ENCODE results near the gene SKAP1.

Gene SKAP1

DNA sequence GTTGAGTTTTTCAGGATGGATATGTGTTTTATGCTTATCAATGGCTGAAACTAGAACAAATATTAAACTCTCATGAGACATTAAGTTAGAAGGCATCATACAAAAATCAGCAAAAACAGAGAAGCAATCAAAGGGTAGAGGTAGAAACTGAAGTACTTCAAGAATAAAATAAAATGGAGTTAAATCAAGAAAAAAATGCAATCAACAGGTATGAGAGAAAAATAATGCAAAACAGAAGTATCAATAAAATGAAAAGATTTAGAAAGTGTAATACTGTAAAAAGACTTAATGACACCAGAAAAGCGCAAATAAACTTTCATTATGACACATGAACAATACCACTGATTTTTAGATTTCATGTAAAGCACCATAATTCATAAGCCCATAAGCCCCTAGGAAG is 112.3 kb downstream of the SKAP1 start:
- peaks cover 1% of the 10 kb centered on the region for H3K36me3 Mint-ChIP-seq (ENCODE audit: low read depth)
- no peak overlapping the region for H3K27ac Mint-ChIP-seq
- H3K4me3 Mint-ChIP-seq = no peak overlapping the region
- peaks cover 5% of the 10 kb centered on the region for H3K4me1 Mint-ChIP-seq
- no peaks in the 10 kb centered on the region for H3K9me3 Mint-ChIP-seq
- ATAC-seq = no peak
- DNase-seq = no peak
- no peaks in the 10 kb centered on the region for H3K27me3 Mint-ChIP-seq

DNA sequence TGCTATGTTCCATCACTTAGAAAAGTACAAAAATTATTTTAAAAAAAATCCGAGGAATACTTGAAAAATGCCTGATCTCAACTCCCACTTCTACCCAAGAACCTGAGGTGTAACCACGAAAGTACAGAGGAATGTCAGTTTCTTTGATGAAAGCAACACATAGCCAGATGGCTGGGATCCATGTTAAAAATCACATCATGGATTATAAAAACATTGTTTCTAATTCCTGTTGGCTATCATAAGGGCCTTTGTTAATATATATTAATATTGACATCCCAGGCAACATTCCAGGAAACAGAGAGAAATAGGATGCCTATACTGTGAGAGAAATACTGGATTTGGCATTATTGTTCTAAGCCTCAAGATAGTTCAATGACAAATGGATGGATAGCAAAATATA is 115.3 kb downstream of the SKAP1 start:
- Mint-ChIP-seq H3K27me3 (no peaks in the 10 kb centered on the region), H3K27ac (no peak overlapping the region), H3K36me3 (ENCODE audit: low read depth) (no peaks in the 10 kb centered on the region), H3K9me3 (no peaks in the 10 kb centered on the region), H3K4me1 (peaks cover 5% of the 10 kb centered on the region), H3K4me3 (no peak overlapping the region)
- ATAC-seq (no peak), DNase-seq (no peak)

DNA sequence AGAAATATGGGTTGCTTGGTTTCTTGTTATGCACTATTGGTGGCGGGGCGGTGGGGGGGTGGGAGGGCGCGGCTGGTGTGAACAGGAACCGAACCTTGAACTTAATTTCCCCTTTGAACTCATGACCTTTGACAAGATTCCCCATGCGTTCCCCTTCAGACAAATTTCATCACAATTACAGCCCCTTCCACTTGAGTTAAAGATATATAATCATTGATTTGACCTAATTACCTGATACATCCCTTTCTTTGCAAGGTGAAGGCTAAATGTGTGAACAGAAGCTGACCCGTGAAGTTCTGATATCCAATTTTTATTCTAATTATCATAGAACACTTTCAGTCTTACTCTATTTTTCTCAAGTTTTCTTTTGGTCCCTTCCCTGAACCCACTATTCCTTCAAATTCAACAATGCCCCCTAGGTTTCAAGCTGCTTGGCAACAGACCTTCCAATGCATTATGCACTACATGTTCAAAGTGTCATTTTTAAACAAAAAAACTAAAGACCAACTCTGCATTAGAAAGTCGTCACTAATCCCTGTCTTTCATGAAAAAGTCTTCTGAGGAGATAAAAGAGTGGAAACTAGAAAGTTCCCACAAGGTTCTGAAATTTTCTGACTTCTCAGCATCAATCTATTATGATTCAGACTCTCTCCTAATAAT is 116.8 kb downstream of the SKAP1 start:
- Mint-ChIP-seq H3K36me3 (ENCODE audit: low read depth) (no peaks in the 10 kb centered on the region), H3K27ac (no peak overlapping the region), H3K4me3 (no peak overlapping the region), H3K9me3 (no peaks in the 10 kb centered on the region), H3K27me3 (no peaks in the 10 kb centered on the region), H3K4me1 (peaks cover 11% of the 10 kb centered on the region)
- ATAC-seq (no peak), DNase-seq (no peak)

DNA sequence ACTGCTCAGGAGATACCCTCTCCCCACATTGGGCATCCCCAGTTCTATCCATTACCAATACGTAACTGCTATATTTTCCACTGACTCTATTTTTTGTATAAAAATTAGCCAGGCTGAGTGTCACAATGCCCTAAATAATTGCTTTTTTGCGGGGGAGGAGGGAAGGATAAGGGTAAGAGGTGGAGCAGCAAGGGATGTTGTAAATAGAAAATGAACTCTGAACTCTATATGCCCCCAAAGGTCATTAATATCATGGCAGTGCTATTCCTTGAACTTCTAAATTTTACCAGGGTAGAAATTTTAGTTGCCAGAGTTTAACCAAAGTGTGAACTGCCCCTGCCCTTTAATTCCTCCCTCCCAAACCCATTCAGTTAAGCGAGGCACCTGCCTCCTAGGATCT is 118.7 kb downstream of the SKAP1 start:
- ATAC-seq (no peak), DNase-seq (no peak)
- Mint-ChIP-seq H3K4me3 (no peak overlapping the region), H3K27ac (no peak overlapping the region), H3K36me3 (ENCODE audit: low read depth) (peaks cover 2% of the 10 kb centered on the region), H3K4me1 (peaks cover 12% of the 10 kb centered on the region), H3K27me3 (no peaks in the 10 kb centered on the region), H3K9me3 (no peaks in the 10 kb centered on the region)

DNA sequence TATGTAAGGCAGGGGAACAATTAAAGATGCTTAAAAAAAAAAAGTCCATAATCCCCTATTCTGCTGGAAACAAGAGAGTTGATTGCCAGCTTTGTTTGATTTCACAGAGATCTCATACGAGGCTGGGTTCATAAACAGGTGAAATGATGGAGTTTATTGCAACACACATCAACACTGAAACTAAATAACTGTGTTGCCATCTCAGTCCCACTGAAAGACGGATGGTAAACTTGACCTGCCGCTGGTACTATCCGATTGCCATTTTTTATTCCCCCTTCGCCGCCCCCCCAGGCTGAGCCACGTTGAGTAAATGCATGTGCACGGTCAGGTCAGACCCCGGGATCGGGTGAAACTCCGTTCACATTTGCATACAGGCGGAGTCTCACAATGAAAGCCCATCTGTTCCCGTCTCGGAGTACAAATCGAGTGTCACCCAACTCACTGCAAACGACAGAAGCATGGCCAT is 119.2 kb downstream of the SKAP1 start:
- H3K4me3 Mint-ChIP-seq = no peak overlapping the region
- peaks cover 2% of the 10 kb centered on the region for H3K36me3 Mint-ChIP-seq (ENCODE audit: low read depth)
- DNase-seq (no peak), ATAC-seq (no peak)
- no peaks in the 10 kb centered on the region for H3K27me3 Mint-ChIP-seq
- H3K9me3 Mint-ChIP-seq = no peaks in the 10 kb centered on the region
- H3K27ac Mint-ChIP-seq = no peak overlapping the region
- peaks cover 12% of the 10 kb centered on the region for H3K4me1 Mint-ChIP-seq

DNA sequence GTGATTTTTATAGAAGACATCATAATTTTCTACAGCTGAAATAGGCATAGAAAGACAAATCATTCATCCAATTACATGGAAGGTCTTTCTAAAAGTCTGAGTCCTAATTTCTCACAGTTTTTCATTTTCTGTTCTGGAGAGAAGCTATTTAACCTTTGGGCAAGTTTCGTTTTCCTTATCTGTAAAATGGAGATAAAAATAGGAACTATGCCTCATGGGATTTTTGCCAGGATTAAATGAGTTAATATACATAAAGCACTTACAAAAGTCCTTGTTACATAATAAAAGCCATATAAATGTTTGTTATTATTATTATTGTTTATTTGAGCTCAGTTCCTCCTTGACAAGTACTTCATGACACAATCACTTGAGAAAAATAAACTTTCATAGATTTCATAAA is 121.4 kb downstream of the SKAP1 start:
- no peak overlapping the region for H3K4me3 Mint-ChIP-seq
- H3K27me3 Mint-ChIP-seq = no peaks in the 10 kb centered on the region
- DNase-seq (no peak), ATAC-seq (no peak)
- peaks cover 2% of the 10 kb centered on the region for H3K36me3 Mint-ChIP-seq (ENCODE audit: low read depth)
- peaks cover 13% of the 10 kb centered on the region for H3K4me1 Mint-ChIP-seq
- no peaks in the 10 kb centered on the region for H3K9me3 Mint-ChIP-seq
- no peak overlapping the region for H3K27ac Mint-ChIP-seq

DNA sequence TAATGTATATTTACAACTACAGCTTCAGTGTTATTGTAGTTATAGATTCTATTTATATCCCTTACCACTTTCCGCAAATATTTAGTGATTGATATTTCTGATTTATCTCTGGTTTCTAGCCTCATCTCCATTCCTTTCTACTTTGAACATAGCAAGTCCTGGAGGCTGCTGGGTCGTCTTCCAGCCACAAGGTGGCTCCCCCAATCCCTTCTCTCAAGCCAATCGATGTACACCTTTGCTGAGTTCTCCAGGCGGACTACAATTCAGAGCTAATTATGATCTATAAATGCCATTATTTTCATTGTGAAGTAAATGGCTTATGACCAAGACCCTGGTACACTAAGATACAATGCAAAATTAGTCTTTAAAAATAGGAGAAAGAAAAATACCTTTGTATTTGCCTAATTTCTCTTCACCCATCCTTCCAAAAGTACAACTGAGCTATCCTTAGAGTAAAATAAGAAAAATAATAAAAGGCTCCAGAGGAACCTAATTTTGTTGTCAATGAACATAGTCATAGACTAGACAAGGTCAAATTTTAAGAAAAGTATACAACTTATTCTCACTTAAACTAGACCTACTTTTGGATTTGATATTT is 122.1 kb downstream of the SKAP1 start:
- Mint-ChIP-seq H3K27ac (no peak overlapping the region), H3K4me3 (no peak overlapping the region), H3K9me3 (no peaks in the 10 kb centered on the region), H3K27me3 (no peaks in the 10 kb centered on the region), H3K36me3 (ENCODE audit: low read depth) (peaks cover 2% of the 10 kb centered on the region), H3K4me1 (peaks cover 8% of the 10 kb centered on the region)
- DNase-seq (peak; percentile 40), ATAC-seq (peak; percentile 63)

DNA sequence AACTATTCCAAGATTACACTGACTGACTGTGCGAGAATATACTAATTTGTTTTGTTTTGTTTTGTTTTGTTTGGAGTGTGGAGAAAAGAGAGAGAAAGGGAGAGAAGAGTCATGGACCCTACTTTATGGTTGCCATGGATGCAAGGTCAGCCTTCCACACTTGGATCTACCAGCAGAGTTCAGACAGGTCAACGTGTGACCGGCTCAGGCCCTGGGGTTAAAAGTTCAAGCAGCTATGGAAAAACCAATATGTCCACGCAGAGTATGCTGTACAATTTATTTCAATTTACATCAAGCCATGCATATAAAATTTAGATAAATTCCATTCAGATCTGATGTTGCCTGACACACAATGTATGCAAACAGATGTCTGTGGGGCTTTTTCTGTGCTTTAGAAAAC is 122.8 kb downstream of the SKAP1 start:
- H3K4me3 Mint-ChIP-seq = no peak overlapping the region
- H3K9me3 Mint-ChIP-seq = no peaks in the 10 kb centered on the region
- DNase-seq (no peak), ATAC-seq (no peak)
- H3K36me3 Mint-ChIP-seq (ENCODE audit: low read depth) = peaks cover 2% of the 10 kb centered on the region
- H3K27me3 Mint-ChIP-seq = no peaks in the 10 kb centered on the region
- no peak overlapping the region for H3K27ac Mint-ChIP-seq
- H3K4me1 Mint-ChIP-seq = peaks cover 8% of the 10 kb centered on the region

DNA sequence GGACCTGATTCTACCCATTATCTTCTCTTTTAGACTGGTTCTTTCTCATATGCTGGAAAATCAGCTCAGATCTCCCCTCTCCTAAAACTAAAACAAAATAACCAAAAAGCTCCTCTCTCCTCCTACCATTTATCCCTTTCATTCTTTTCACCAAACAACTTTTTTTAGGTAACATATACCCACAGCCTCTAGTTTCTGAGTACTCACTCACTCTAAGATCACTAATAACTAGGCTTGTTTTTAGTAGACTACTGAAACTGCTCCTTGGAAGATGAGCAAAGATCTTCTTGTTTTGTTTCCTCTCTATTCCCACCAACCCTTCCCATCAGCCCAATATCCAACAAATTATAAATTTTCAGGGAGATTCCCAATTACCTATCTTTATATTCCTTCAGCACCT is 129.0 kb downstream of the SKAP1 start:
- Mint-ChIP-seq H3K4me1 (peaks cover 43% of the 10 kb centered on the region), H3K27ac (no peak overlapping the region)

DNA sequence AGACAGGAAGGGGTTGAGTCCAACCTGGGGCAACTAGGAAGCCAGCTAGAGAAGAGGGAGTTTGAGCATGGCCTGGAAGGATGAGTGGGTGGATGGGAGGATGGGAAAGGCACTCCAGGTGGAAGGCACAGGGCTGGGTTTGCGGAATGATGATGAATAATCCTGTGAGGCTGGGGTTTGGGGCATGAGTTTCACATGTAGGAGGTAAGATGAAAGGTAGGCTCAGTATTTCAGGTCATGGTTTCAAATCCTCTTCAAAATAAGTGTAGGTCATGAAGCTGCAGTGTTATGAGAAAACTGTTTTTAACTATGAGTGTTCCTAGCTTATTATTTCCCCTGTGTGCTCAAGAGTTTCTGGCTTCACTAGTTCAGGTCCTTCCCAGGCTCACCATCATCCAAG is 130.3 kb downstream of the SKAP1 start:
- H3K4me1 Mint-ChIP-seq = peaks cover 55% of the 10 kb centered on the region
- no peak overlapping the region for H3K4me3 Mint-ChIP-seq
- no peaks in the 10 kb centered on the region for H3K36me3 Mint-ChIP-seq (ENCODE audit: low read depth)

More for the DNA sequence above, 129.0 kb downstream of the SKAP1 start:
- Mint-ChIP-seq H3K9me3 (no peaks in the 10 kb centered on the region), H3K27me3 (no peaks in the 10 kb centered on the region), H3K4me3 (no peak overlapping the region), H3K36me3 (ENCODE audit: low read depth) (no peaks in the 10 kb centered on the region)
- ATAC-seq (no peak), DNase-seq (no peak)

DNA sequence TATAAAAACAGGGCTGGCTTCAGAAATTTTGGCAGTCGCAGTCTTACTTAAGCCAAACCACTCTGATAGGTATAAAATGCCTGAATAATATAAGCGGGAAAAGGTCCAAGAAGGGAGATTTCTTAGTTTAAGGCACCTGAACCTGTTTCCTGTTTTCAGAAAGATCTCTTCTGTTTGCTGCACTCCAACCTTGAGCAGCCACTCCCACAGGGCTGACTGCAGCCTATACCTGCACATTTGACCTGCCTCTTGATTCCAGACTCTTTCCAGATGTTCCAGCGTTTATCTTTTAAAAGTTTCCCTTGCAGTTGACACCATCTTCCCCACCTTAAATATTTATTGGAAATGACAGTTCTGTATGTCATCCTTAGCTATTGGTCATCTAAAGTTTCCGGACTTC is 132.2 kb downstream of the SKAP1 start:
- ATAC-seq (no peak), DNase-seq (no peak)
- Mint-ChIP-seq H3K4me1 (peaks cover 66% of the 10 kb centered on the region), H3K9me3 (no peaks in the 10 kb centered on the region), H3K27ac (peak overlapping the region; percentile 21), H3K4me3 (no peak overlapping the region), H3K27me3 (no peaks in the 10 kb centered on the region), H3K36me3 (ENCODE audit: low read depth) (no peaks in the 10 kb centered on the region)

More for the DNA sequence above, 130.3 kb downstream of the SKAP1 start:
- Mint-ChIP-seq H3K27me3 (no peaks in the 10 kb centered on the region), H3K27ac (peak overlapping the region; percentile 56), H3K9me3 (no peaks in the 10 kb centered on the region)
- ATAC-seq = peak; percentile 49
- no peak for DNase-seq

DNA sequence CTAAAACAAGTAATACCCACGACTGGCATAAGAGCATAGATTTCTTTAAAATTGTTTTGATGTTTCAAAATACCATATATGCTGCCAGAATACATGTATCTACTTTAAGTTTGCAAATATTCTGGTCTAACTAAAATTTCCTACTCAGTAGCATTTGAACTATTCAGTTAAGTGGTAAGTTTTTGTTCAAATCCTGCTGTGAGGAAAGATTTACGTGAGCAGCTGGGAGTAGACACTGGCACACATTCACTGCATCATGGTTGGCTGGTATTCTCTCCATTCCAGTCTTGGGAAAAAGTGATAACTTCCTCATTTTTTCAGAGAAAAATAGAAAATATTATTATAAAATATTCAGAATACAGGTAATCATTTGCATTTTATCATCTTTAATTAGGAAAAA is 133.6 kb downstream of the SKAP1 start:
- no peak overlapping the region for H3K4me3 Mint-ChIP-seq
- peaks cover 68% of the 10 kb centered on the region for H3K4me1 Mint-ChIP-seq
- no peaks in the 10 kb centered on the region for H3K27me3 Mint-ChIP-seq
- peaks cover 1% of the 10 kb centered on the region for H3K36me3 Mint-ChIP-seq (ENCODE audit: low read depth)
- H3K9me3 Mint-ChIP-seq = no peaks in the 10 kb centered on the region
- ATAC-seq = no peak
- H3K27ac Mint-ChIP-seq = no peak overlapping the region
- DNase-seq = no peak

DNA sequence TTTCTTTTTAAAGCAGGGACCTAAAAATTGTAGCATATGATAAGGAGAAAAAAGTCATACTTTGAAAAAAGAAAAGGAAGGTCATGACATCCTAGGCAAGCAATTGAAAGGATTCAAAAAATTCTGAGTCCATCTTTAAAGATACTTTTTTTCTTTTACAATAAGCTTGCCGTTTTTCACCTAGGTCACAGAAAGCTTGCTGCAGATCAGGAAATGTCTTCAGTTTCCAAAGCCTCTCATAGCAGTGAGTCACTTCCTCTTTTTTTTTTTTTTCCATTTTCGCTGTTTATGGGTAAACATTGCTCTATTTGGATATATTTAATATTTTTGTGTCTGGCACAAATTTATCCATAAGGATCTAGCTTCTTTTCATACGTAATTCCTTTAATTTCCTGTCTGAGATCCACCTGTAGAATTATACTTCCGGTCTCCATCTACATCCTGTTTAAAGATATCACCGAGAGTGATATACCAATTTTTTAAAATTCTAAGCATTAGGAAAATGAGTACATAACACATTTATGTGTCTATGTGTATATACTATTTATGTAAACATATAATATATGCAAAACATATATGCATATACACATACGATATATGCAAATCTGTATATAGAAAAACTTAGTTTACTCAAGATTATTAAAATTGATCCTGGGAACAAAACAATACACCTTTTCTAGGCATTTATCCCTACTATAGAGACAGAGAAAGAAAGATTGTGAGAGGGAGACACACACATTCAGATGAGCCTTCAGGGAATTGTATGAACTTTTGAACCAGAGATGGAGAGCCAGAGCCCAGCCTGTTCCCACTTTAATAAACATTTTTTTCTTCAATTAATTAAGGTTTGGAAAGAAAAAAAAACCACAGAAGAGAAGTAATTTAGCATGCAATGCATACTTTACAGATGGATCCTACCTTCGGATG is 134.4 kb downstream of the SKAP1 start:
- H3K4me1 Mint-ChIP-seq = peaks cover 62% of the 10 kb centered on the region
- DNase-seq = no peak
- peak; percentile 57 for ATAC-seq

DNA sequence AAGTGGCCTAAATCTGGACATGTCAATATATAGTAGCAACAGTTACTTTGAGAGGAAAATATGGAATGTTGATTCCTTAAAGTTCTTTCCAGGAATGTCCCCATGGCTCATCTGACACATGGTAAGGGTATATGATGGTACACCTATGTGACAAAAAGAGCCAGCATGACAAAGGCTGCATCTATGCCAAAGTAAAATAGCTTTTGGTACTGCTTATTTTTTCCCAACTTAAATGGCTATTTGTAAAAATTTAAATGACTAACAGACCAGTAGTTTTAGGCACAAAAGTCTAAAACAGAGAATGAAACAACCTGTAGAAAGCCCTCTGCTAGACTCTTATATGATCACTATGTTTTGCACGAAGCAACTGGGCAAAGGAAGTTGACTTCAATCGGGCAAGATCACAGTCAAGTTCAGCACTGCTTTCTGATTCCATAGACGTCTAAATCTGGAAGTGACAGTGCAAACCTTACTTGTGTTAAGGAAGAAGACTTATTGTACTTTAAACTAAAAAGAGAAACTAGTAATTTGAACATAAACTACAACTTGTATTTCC is 135.1 kb downstream of the SKAP1 start:
- ATAC-seq (no peak), DNase-seq (no peak)
- Mint-ChIP-seq H3K4me3 (peak overlapping the region; percentile 80), H3K27ac (peak overlapping the region; percentile 94), H3K4me1 (peaks cover 54% of the 10 kb centered on the region), H3K9me3 (no peaks in the 10 kb centered on the region), H3K36me3 (ENCODE audit: low read depth) (peaks cover 4% of the 10 kb centered on the region), H3K27me3 (no peaks in the 10 kb centered on the region)

More for the DNA sequence above, 134.4 kb downstream of the SKAP1 start:
- Mint-ChIP-seq H3K27me3 (no peaks in the 10 kb centered on the region), H3K27ac (peak overlapping the region; percentile 94), H3K9me3 (no peaks in the 10 kb centered on the region), H3K36me3 (ENCODE audit: low read depth) (peaks cover 4% of the 10 kb centered on the region), H3K4me3 (peak overlapping the region; percentile 80)
